PC-3 (cell line): ENCODE measurements around the gene DNAH5. TPM values are rescaled to one million over a fixed set of nuclear protein-coding genes. Genes with fewer than 3 reads are reported as not detected.
A peak's percentile ranks its signal among the peaks of the same experiment; 100 is the strongest.
"Not testable (repeated sequence)": the region's sequence is repeated elsewhere in the genome, so short reads cannot be mapped to it uniquely, and the experiment has no call there.

Source experiments
- ATAC-seq: fragments of 200-7000 bp; cut with Tn5 transposase; 2 replicates; pipeline ENCODE4 v1.9.1; 2020; ENCODE audit warnings: mild to moderate bottlenecking, moderate library complexity
- BruUV-seq: library from RNA; stranded (reverse); fragments of 400-500 nt; replicated peaks from 2 replicates; lab custom pipeline; 2021; lab: Mats Ljungman, UMichigan
- CTCF ChIA-PET: fragments of 300-600 bp; sonication (Branson Sonifier 250); formaldehyde crosslinking; loops from one replicate; lab custom pipeline; 2022; ENCODE audit warnings: antibody characterized with exemption; lab: Charles Lee
- POLR2A ChIA-PET: fragments of 300-600 bp; sonication (Branson Sonifier 250); formaldehyde crosslinking; loops from one replicate; lab custom pipeline; 2022; ENCODE audit warnings: antibody characterized with exemption; ENCODE audit not compliant: unreplicated experiment; lab: Charles Lee
- DNase-seq: peaks from one replicate; pipeline ENCODE4 v3.0.0-alpha.2; 2015
- H2AFZ ChIP-seq: fragments of 300-600 bp; sonication (generic); 2 replicates; pipeline ENCODE4 v1.6.0; 2016; ENCODE audit warnings: antibody characterized with exemption, low read length
- H3F3A ChIP-seq: fragments of 300-600 bp; sonication (generic); one replicate; pipeline ENCODE4 v1.6.0; 2017; ENCODE audit warnings: antibody characterized with exemption, low read length, control low read depth, mild to moderate bottlenecking; ENCODE audit not compliant: unreplicated experiment
- H3K27ac ChIP-seq: fragments of 300-600 bp; sonication (generic); 2 replicates; pipeline ENCODE4 v1.5.1; 2016; ENCODE audit warnings: mild to moderate bottlenecking, low read length
- H3K27me3 ChIP-seq: fragments of 300-600 bp; sonication (generic); 2 replicates; pipeline ENCODE4 v1.6.1; 2016; ENCODE audit warnings: low read length, mixed read lengths
- H3K36me3 ChIP-seq: fragments of 300-600 bp; sonication (generic); 2 replicates; pipeline ENCODE4 v1.6.1; 2016; ENCODE audit warnings: low read depth, mixed run types, low read length, mixed read lengths
- H3K4me1 ChIP-seq: fragments of 300-600 bp; sonication (generic); 2 replicates; pipeline ENCODE4 v1.5.1; 2016; ENCODE audit warnings: low read length; ENCODE audit not compliant: insufficient read depth
- H3K4me2 ChIP-seq: fragments of 300-600 bp; sonication (generic); 2 replicates; pipeline ENCODE4 v1.6.0; 2016; ENCODE audit warnings: low read length
- H3K4me3 ChIP-seq: fragments of 300-600 bp; sonication (generic); 2 replicates; pipeline ENCODE4 v1.5.1; 2016; ENCODE audit warnings: mild to moderate bottlenecking, low read length, mixed read lengths
- H3K79me2 ChIP-seq: fragments of 300-600 bp; sonication (generic); 2 replicates; pipeline ENCODE4 v1.6.1; 2017; ENCODE audit warnings: low read length, mixed read lengths
- H3K9ac ChIP-seq: fragments of 300-600 bp; sonication (generic); 2 replicates; pipeline ENCODE4 v1.6.0; 2016; ENCODE audit warnings: mild to moderate bottlenecking, low read length
- H3K9me2 ChIP-seq: fragments of 300-600 bp; sonication (generic); replicated peaks from 2 replicates; pipeline ENCODE4 v1.6.1; 2016; ENCODE audit warnings: mixed run types, low read length, mixed read lengths
- H3K9me3 ChIP-seq: fragments of 300-600 bp; sonication (generic); 2 replicates; pipeline ENCODE4 v1.6.1; 2016; ENCODE audit warnings: low read length, mixed read lengths
- H4K20me1 ChIP-seq: fragments of 300-600 bp; sonication (generic); 2 replicates; pipeline ENCODE4 v1.6.1; 2016; ENCODE audit warnings: low read length, mixed read lengths
- EZH2 ChIP-seq: fragments of 300-600 bp; sonication (generic); IDR thresholded peaks from one replicate; pipeline ENCODE4 v1.6.1; 2017; ENCODE audit warnings: antibody characterized with exemption, mild to moderate bottlenecking, low read length; ENCODE audit not compliant: unreplicated experiment
- EZH2phosphoT487 ChIP-seq: fragments of 300-600 bp; sonication (generic); IDR thresholded peaks from 2 replicates; pipeline ENCODE4 v1.6.1; 2018; ENCODE audit warnings: mild to moderate bottlenecking, antibody characterized with exemption, low read length, borderline replicate concordance
- intact Hi-C: fragments of 100-400 bp; cut with micrococcal nuclease; formaldehyde crosslinking; loops from 2 replicates; pipeline ENCODE4 v1.9.0; 2023
- total RNA-seq: library from RNA; depleted of rRNA; stranded (reverse); fragments of >200 nt; gene quantifications from 2 replicates; pipeline ENCODE4 v1.2.3, GENCODE V29; 2014
- TF ChIP-seq, protein P1 (sequence below): fragments of 300-600 bp; sonication (generic); conservative IDR thresholded peaks from 2 replicates; pipeline ENCODE4 v1.5.1; 2017; ENCODE audit warnings: antibody characterized with exemption, low read depth, mild to moderate bottlenecking, low read length

DNAH5 gene
- total RNA-seq, 1 experiment from 2014 or later = 3.5 TPM

DNA sequence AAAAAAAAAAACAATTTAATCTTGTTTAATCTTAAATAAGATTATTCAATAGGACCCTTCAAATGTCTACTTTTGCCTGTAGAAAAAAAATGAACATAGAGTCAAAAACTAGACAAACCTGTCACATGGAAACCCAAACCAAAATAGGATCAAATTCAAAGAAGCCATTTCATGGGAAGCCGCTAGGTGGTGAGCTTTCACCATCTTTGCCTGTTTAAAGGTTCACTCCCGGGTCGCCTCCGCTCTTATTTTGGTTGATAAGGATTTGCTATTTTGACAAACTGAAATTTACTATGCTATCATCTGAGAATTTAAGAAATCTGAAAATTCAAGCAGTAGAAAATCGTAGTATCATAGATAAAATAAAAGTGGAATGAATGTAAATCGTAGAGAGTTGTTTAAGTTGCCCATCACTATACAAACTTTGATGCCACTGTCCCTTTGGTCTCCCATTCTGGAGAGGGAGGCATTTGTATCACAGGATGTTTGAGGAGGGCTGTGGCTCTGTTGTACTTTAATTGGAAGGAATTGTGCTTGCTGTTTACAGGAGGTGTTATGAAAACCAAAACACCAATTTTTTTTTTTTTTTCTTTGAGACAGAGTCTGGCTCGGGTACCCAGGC is 43.5 kb upstream of the DNAH5 start:
- intact Hi-C loops = loop anchor here (1.0 to 5.0 kb wide), 6 partner anchors 21 to 282 kb away; partner anchors contain the start of gene TRIO
- TF ChIP-seq, protein P1, sequence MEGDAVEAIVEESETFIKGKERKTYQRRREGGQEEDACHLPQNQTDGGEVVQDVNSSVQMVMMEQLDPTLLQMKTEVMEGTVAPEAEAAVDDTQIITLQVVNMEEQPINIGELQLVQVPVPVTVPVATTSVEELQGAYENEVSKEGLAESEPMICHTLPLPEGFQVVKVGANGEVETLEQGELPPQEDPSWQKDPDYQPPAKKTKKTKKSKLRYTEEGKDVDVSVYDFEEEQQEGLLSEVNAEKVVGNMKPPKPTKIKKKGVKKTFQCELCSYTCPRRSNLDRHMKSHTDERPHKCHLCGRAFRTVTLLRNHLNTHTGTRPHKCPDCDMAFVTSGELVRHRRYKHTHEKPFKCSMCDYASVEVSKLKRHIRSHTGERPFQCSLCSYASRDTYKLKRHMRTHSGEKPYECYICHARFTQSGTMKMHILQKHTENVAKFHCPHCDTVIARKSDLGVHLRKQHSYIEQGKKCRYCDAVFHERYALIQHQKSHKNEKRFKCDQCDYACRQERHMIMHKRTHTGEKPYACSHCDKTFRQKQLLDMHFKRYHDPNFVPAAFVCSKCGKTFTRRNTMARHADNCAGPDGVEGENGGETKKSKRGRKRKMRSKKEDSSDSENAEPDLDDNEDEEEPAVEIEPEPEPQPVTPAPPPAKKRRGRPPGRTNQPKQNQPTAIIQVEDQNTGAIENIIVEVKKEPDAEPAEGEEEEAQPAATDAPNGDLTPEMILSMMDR = peak; percentile 98
- TF ChIP-seq EZH2phosphoT487 = no peak
- H3K9ac ChIP-seq = peak overlapping the region; percentile 10
- no peak overlapping the region for H2AFZ ChIP-seq
- BruUV-seq = no TSS peak
- H3K4me3 ChIP-seq = no peak overlapping the region
- no peaks in the 10 kb centered on the region for H3K9me2 ChIP-seq
- peaks cover 3% of the 10 kb centered on the region for H3F3A ChIP-seq
- CTCF ChIA-PET = interaction anchor here (0.6 kb wide), 1 partner anchor 1027 kb away, joined by 9 read pairs; no protein-coding TSS in a partner anchor
- H3K9me3 ChIP-seq = no peaks in the 10 kb centered on the region
- H3K36me3 ChIP-seq = no peaks in the 10 kb centered on the region
- no peaks in the 10 kb centered on the region for H3K27me3 ChIP-seq
- H3K4me2 ChIP-seq = peak overlapping the region; percentile 56
- H3K79me2 ChIP-seq = peaks cover 36% of the 10 kb centered on the region
- H3K27ac ChIP-seq = peak overlapping the region; percentile 55
- H4K20me1 ChIP-seq = no peaks in the 10 kb centered on the region
- DNase-seq (peak; percentile 95), ATAC-seq (peak; percentile 41)
- POLR2A ChIA-PET = no interaction called here
- H3K4me1 ChIP-seq = peaks cover 35% of the 10 kb centered on the region

DNA sequence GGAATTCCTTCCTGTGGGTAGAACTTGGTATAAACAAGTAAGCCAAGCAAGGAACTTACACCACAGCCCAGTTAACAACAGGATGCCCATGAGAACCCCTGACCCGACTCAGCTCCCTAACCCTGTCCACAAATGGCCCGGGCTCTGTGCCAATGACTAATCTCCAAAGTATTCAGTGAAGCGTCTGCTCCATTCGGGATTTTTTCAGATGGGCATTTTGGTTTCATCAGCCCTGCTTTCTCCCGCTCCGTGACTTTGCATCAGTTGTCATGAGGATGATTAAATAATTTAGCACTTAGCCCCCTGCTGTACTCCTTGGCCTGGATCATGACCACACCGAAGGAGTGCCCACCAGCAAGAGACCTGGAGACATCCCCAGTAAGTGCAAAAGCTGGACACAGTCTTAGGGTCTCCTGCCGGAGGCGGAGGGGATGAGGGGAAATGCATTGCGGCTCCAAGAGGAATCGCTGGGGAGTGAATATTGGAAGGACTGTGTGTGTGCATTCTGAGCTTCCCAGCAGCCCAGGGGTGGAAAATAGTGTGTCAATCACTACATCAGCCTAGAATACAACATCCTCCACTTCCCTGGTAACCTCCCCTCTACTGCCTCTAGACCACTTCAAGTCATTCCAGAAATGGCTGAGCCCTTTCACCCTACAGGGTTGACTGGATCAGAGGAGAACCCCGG is 41.4 kb upstream of the DNAH5 start:
- ChIA-PET POLR2A (interaction anchor here (0.8 kb wide), 1 partner anchor 23 kb away, joined by 3 read pairs; no protein-coding TSS in a partner anchor), CTCF (interaction anchor here (0.6 to 0.7 kb wide), 2 partner anchors 159 to 216 kb away, joined by 3 read pairs; no protein-coding TSS in a partner anchor)
- H3F3A ChIP-seq = peaks cover 3% of the 10 kb centered on the region
- peak; percentile 100 for DNase-seq
- BruUV-seq = no TSS peak
- no peaks in the 10 kb centered on the region for H3K9me2 ChIP-seq
- H3K27ac ChIP-seq = peak overlapping the region; percentile 76
- TF ChIP-seq EZH2 = no peak
- TF ChIP-seq, protein P1 = no peak
- TF ChIP-seq EZH2phosphoT487 = no peak
- intact Hi-C loops = loop anchor here (2.0 to 5.0 kb wide), 3 partner anchors 106 to 157 kb away; partner anchors contain the start of gene TRIO
- ATAC-seq = peak; percentile 88
- peaks cover 35% of the 10 kb centered on the region for H3K4me1 ChIP-seq
- H4K20me1 ChIP-seq = no peaks in the 10 kb centered on the region
- no peaks in the 10 kb centered on the region for H3K9me3 ChIP-seq
- peak overlapping the region; percentile 44 for H3K9ac ChIP-seq
- H3K27me3 ChIP-seq = no peaks in the 10 kb centered on the region
- peak overlapping the region; percentile 89 for H3K4me2 ChIP-seq
- peaks cover 36% of the 10 kb centered on the region for H3K79me2 ChIP-seq
- peak overlapping the region; percentile 62 for H3K4me3 ChIP-seq
- no peaks in the 10 kb centered on the region for H3K36me3 ChIP-seq
- peak overlapping the region; percentile 60 for H2AFZ ChIP-seq

DNA sequence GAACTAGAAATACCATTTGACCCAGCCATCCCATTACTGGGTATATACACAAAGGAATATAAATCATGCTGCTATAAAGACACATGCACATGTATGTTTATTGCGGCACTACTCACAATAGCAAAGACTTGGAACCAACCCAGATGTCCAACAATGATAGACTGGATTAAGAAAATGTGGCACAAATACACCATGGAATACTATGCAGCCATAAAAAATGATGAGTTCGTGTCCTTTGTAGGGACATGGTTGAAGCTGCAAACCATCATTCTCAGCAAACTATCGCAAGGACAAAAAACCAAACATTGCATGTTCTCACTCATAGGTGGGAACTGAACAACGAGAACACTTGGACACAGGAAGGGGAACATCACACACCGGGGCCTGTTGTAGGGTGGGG is 40.4 kb upstream of the DNAH5 start:
- H2AFZ ChIP-seq, H3K27ac ChIP-seq, ATAC-seq, H3K4me3 ChIP-seq, H3K36me3 ChIP-seq, POLR2A ChIA-PET, H3K4me2 ChIP-seq, H3K9ac ChIP-seq, H4K20me1 ChIP-seq, DNase-seq, H3F3A ChIP-seq, CTCF ChIA-PET, H3K9me3 ChIP-seq, BruUV-seq, H3K27me3 ChIP-seq, H3K9me2 ChIP-seq: not testable (repeated sequence)
- Histone ChIP-seq H3K4me1 (peaks cover 34% of the 10 kb centered on the region), H3K79me2 (peaks cover 33% of the 10 kb centered on the region)
- intact Hi-C loops = loop anchor here (5.0 kb wide), 2 partner anchors 107 to 122 kb away; no protein-coding TSS in a partner anchor
